Right ventricle myocardium superior (tissue), 1 donor: ENCODE data around the gene IFT122. TPM values are rescaled to one million over a fixed set of nuclear protein-coding genes. Genes with fewer than 3 reads are reported as not detected.

Source experiments
- ATAC-seq: fragments of 200-7000 bp; cut with Tn5 transposase; one replicate; pipeline ENCODE4 v1.9.1; 2020; ENCODE audit warnings: mild to moderate bottlenecking; ENCODE audit not compliant: poor library complexity
- DNase-seq: peaks from one replicate; pipeline ENCODE4 v3.0.0-alpha.2; 2020
- intact Hi-C: fragments of 100-400 bp; cut with DNase I; formaldehyde crosslinking; loops from one replicate; pipeline ENCODE4 v1.11.2; 2022
- total RNA-seq: library from RNA; stranded (reverse); fragmentation: NEBNext Ultra II Directional; extraction: Animal tissue kit (Norgen Biotek cat#: 25700); gene quantifications from one replicate; pipeline ENCODE4 v1.2.1, GENCODE V29; 2021
- donor health status: DM: no; HTN: yes; CAD: no; lungs with severe emphysema.

Gene IFT122
- total RNA-seq, 1 donor from 2014 or later: 19.3 TPM

DNA sequence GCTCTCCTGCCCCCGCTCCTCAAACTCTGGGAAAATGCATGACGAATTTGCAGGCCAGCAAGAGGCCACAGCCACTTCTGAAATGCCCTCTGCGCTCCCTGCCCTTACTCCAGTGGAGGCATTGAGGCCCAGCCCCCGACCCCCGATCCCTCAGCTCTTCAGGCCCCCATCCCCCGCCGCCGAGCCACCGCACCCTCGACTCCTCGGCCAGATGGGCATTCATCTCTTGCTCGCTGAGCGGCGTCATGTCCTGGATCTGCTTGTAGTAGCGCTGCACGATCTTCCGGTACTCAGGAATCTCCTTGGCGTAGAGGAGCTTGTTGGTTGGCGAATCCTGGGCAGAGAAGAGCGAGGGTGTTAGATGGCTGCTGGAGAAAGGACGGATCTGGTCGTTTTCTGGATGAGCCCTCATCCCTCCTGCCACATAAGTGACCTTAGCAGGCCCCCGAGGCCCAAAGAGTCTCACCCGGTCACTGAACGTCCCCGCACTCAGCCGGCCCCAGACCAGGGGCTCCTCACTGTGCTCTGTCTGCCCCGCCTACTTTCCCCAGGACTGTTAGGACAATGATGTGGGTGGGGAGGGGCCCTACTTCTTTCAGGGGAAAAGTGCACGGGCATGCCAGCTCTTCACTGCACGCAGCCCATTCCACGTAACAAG, 117.0 kb downstream of the IFT122 start:
- ATAC-seq (no peak), DNase-seq (no peak)
- intact Hi-C loops: no loop called here

DNA sequence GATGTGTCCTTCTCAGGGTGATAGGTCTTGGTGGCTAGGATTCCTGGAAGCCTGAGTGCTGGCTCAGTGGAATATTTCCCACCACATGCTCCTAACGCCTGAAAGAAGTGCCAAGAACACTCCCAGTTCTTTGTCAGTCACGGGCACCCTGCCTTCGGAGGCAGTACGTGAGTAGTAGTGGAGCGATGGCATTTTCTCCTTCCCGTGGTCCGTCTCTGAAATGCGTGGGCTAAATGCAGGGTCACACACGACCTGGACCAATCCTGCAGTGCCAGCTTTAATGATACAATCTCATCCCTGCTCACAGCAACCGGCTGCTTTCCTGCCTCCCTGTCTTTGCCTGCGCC, 117.5 kb downstream of the IFT122 start:
- DNase-seq (peak; percentile 71), ATAC-seq (peak; percentile 36)
- intact Hi-C loops: no loop called here

DNA sequence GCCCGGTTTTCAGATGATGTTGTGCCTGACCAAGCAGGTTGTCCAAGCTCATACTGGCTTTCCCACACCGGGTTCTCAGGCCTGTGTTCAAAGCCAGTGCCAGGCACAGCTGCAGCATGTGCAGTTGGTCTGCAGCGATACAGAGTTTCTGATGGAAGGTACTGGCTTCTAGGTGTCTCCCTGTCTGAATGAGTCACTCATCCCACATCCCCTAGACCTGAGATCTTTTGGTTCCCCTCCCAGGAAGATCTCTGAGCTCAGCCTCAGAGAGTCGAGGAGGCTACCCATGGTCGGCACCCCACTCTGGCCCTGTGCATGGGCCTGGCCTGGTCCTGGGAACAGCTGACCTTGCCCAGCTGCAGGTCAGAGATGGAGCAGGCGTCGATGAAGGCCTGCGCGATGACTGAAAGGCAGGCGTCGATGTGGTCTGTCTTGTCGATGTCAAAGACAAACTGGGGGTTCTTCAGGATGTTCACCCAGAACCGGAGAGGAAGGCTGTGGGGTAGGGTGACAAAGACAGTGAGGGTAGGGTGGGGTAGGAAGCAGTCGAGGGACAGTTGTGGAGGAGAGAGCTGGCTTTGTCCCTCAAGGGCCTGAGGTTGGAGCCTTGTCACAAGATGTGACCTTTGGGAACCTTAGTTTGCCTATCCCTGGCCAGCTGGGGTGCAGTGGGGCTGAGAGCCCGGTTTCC, 118.2 kb downstream of the IFT122 start:
- DNase-seq (no peak), ATAC-seq (no peak)
- intact Hi-C loops: no loop called here

DNA sequence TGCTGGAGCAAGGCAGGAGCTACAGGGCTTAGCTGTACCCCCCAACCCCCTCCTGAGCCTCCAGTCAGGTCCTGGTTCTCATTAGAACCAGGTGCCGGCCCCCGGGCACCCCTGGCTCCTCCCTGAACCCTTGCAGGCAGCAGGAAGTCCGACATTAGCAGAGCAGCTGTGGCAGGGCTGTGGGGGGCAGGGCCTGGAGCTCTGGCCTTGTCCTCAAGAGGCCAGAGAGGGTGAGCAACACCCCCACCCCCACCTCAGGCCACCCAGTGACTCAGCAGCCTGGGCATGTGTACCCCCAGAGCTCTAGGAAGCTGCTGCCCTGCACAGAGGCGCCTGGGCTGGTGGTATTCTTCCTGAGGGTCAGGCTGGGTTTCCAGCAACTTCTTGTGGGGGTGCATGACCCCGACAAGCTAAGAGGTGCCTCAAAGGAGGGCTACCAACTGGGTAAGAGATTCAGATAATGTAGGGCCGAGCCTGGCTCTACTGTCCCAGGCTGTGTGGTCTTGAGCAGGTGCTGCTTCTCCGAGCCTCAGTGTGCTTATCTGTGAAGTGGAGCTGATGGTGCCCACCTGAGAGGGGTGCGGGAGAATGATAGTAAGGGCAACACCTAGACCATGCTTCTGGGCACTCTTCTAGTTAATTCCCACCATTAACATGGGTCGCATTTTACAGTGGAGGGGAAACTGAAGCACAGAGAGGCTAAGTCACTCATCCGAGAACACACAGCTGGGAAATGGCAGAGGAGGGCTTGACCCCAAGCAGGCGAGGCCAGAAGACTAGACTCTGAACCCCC, 118.9 kb downstream of the IFT122 start:
- intact Hi-C loops: no loop called here
- ATAC-seq (no peak), DNase-seq (no peak)

DNA sequence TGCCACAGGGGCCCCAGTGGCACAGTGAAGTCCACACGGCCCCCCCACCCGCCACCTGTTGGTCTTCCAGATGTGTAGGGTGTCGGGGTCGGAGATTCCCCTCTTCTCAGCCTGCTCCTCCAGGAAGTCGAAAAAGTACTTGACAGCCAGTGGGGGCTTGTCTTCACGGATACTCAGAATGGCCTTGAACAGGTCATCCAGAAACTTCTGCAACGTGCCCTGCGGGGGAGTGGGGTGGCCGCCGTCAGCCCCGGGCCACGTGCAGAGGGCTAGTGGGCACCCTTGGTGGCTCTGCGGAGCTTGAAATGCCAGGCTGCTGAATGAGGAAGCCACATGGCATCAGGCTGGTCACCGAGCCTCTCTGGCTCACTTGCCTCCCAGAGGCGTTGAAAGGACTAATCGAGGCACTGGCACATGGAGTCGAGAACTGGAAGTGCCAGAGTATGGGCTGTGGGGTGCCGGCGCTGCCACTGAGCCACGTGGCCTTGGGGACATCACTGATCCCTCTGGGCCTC, 119.6 kb downstream of the IFT122 start:
- intact Hi-C loops: no loop called here
- DNase-seq: no peak
- ATAC-seq: no peak

DNA sequence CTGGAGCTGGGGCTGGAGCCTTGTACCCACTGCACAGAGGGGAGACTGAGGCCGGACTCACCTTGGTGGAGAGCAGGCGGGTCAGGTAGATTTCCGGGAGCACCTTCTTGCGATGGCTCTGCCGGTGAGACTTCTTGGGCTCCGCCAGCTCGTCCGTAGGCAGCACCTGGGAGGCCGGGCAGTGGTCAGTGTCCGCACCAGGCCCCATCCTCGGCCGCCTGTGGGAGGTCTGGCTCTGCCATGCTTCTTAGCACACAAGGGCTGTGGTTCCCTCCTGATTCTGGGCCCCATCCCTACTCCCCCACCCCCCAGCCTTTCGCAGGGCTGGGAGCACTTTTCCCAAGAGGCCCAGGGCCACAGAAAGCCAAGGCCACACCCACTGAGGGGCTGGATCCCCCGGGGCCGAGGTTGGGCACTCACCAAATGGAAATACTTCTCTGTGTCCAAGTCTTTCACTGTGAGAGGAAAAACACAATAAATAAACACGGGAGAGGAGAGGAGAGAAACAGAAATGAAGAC, 120.3 kb downstream of the IFT122 start:
- peak; percentile 21 for ATAC-seq
- intact Hi-C loops: no loop called here

DNA sequence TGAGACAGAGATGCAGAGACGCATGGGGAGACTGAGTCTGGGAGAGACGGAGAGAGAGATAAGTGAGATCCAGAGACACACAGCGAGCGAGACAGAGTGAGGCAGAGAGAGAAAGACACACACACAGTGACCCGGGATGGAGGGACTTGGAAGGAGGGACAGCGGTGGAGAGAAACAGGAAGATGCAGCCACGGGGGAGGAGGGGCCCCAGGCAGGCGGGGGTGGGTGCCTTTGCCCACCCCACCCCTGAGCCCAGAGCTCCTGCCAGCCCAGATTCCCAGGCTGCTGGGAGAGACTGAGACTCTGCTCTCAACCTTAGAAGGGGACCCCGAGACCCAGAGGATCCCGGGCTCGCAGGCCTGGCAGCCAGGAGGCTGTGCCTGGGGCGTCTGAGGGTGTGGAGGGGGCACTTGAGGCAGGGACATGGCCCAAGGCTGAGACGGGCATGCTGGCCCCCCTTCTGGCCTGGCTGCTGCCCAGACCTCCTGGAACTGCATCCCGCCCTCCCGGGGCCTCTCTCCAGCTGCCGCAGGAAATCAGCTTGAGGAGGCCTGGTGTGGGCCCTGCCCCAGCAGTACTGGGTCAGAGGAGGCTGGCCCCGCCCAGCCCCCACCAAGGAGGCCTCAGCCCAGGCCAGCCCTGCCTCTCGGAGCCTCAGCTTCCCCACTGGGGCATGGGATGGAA, 121.0 kb downstream of the IFT122 start:
- peak; percentile 93 for DNase-seq
- ATAC-seq: peak; percentile 80
- intact Hi-C loops: no loop called here

More for the DNA sequence above, 120.3 kb downstream of the IFT122 start:
- peak; percentile 70 for DNase-seq

DNA sequence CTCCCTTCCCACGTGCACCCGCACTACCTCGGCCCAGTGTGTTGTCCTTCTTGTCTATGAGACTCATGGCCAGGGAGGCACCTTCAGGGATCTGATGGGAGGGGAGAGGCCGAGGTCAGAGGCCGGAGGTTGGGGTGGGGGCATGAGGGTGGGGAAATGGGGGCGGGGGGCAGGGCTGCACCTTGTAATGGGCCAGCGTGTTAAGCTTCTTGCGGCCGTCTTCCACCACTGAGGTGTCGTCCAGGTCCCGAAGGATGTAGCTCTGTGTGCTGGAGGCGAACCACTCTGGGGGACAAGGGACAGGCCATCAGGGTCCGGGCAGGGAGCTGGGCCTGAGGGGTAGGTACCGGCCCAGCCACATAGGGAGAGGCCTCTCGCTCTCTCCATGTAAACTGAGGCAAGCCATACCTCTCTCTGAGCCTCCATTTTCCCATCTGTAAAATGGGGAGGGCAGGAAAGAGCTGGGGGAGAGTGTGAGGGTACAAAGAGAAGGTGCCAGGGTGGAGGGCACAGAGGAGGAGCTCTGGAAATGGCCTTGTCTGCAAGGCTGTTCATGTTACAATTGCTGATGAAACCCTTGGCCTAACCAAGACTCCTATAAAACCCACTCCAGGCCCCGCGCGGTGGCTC, 121.7 kb downstream of the IFT122 start:
- no peak for DNase-seq
- ATAC-seq: no peak
- intact Hi-C loops: no loop called here

DNA sequence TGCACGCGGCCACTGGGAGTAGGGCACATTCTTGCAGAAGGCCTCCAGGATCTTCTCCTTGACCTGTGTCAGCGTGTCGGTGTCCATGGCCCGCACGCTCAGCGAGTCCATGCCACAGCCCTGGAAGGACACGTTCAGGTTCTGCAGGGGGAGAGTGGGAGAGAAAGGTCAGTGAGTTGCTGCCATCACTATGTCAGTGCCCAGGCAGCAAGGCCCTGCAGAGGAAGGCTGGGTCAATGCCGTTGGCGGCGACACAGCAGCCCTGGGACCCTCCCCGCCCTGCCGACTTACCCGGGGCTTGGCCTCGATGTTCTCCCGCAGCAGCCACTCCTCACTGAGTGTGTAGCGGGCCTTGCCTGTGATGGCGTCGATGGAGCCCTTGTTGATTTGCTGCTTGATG, 122.8 kb downstream of the IFT122 start:
- DNase-seq (no peak), ATAC-seq (no peak)
- intact Hi-C loops: no loop called here

DNA sequence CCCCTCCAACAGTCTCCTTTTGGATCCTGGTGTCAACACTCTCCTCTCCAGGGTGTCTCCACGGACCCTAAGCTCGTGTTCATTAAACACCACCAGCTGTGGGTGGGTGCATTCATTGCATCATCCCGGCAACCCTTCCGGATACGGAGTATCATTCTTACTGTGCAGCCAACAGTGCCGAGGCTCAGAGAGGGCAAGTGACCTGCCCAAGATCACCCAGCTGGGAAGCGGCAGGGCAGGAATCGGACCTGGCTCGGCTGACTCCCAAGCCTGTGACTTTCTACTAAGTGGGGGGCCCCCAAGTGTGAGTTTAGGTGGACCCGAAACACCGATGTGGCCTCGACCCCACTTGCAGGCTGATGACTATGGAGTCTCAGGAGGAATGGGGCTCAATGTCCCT, 123.3 kb downstream of the IFT122 start:
- no peak for DNase-seq
- ATAC-seq: no peak
- intact Hi-C loops: no loop called here

DNA sequence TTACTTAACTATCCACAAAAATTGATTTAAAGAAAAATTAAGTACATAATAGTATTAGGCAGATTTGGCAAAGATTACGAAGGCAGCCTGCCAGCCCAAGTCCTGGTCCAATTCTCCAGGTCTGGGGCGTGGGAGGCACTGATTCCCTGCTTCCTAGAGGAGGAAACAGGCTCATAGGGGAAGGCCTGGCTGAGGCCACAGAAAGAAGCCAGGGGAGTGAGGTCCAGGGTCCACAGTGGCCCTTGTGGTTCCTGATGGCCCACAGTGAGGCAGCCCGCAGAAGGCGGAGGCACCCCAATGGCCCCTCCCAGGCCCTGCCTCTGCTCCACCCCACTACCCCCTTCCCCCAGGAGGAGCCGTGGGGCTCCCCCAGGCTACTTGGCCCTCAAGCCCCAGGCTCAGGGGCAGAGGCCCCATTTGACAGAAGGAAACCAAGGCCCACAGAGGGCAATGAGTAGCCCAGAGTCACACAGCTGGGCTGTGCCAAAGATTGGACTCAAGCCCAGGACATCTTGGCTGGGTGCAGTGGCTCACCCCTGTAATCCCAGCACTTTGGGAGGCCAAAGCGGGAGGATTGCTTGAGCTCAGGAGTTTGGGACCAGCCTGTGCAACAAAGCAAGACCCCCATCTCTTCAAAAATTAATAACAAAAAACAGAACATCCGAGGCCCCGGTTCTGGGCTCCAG, 124.0 kb downstream of the IFT122 start:
- ATAC-seq (no peak), DNase-seq (peak; percentile 62)
- intact Hi-C loops: no loop called here

DNA sequence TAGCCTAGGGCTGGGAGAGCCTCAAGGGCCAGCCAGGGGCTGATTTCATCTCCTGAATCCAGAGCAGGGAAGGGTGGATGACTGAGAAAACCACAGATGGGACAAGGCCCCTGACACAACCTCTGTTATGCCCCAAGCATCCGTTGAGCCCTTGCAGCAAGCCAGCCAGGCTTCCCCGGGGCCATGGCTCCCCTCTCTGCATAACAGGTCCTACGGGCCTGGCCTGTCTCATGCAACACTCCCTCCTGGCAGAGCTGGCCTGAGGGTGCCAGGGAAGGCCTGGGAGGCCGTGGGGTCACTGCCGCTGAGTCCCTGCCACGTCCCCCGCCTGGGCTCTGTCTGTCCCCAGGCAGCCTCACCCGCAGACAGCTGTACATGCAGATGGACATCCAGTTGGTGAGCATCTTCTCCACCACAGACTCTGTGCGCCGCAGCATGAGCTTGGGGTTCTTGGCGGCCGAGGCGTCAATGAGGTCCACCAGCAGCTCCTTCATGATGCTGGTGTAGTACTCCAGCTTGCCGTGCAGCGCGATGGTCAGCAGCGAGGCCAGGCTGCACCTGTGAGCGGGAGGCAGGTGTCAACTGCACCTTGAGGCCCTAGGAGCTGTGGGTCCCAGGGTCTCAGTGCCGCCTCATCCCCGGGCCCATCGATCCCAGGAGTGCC, 125.1 kb downstream of the IFT122 start:
- intact Hi-C loops: no loop called here
- DNase-seq: no peak
- ATAC-seq: no peak

DNA sequence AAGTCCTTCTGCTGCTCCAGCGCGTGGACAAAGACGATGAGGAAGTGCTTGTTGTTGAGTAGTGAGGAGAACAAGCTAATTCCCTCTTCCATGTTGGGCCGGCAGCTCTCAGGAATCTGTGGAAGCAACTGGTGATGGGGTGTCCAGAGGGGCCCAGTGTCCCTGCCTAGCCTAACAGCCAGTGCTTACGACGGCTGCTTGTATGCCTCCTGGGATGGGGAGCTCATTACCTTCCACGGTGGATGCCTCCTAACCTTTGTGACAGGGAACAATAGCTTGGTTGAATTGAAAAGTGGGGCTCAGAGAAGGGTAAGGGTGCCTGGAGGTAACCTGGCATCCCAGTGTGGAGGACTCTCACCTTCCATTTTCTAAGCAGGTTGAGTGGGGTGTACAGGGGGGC, 125.9 kb downstream of the IFT122 start:
- intact Hi-C loops: no loop called here
- no peak for DNase-seq
- ATAC-seq: no peak

DNA sequence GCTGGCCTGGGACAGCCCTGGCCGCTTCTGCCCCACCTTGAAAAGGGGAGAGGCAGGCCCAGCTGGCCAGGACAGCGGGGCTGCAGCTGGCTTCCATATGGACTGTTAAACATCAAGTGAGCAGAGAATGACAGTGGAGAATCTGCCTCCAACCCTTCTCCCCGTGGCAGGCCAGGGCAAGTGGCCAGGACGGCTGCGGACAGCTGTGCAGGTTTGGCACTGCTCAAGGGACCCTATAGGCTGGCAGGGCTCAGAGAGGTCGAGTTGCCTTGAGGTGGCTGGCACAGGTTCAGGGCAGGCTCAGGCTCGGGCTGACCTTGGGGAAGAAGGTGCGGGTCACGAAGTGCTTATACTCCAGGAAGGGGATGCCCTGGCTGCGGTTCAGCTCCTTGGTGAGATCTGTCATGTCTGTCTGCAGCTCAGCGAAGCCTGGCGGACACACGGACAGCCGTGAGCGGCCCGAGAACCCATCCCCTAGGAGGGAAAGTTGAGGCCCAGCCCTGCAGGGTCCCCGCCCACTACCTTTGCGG, 127.2 kb downstream of the IFT122 start:
- ATAC-seq (peak; percentile 14), DNase-seq (peak; percentile 62)
- intact Hi-C loops: no loop called here

DNA sequence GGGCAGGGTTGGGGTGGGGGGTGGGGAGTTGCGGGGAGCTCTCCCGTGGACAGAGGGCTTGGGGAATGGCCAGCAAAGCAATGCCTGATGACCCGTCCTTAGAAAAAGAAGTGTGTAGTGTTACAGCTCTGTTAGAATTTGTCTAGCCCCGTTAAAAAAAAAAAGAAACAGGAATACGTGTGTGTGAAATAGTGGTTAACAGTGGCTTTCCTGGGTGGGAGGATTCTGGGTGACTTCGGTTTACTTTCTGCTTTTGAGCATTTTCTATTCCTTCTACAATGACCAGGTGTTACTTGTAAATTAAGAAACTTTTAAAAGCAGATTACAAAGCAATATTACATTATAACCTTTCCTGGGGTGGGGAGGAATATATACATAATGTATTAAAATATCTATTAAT, 127.9 kb downstream of the IFT122 start:
- intact Hi-C loops: no loop called here
- no peak for DNase-seq
- ATAC-seq: no peak

DNA sequence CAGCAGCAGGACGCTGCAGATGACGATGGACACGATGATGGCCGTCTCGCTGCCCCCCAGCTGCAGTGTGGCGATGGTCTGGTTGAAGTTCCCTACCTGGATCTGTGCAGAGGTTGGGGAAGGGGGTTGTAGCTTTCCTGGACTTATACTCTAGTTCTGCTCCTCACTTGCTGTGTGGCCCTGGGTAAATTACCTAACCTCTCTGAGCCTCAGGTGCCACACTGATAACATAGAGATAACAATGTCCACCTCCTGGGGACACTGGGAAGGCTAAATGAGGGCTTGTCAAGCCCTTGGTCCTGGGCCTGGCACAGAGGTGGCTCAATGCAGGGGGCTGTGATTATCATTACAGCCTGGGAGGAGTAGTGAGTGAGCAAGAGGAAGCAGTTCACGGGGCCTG, 129.8 kb downstream of the IFT122 start:
- DNase-seq (no peak), ATAC-seq (no peak)
- intact Hi-C loops: no loop called here
